ENCODE results near the gene MRPS18A.

GRCh38 chr6:43725643-43726580, 38.3 kb upstream of the MRPS18A start:
- TF ChIP-seq CTCF (conservative IDR thresholded peaks at IDR 0.05; ENCODE audit: low read depth, low read length): no peak
- TF ChIP-seq EZH2 (IDR thresholded peaks at IDR 0.05; ENCODE audit: low read length, unreplicated experiment): no peak

Data from PC-3 (cell line).